Measurements from ENCODE around the gene RHOG.
A peak's percentile ranks its signal among the peaks of the same experiment; 100 is the strongest.
"Not testable (repeated sequence)": the region's sequence is repeated elsewhere in the genome, so short reads cannot be mapped to it uniquely, and the experiment has no call there.

The RHOG gene

GRCh38 chr11:3814832-3815231, 25.9 kb downstream of the RHOG start:
- not testable (repeated sequence) for H3K4me1 Mint-ChIP-seq; H3K9me3 Mint-ChIP-seq; H3K4me3 Mint-ChIP-seq; ATAC-seq; H3K27ac Mint-ChIP-seq; DNase-seq (ENCODE audit: low spot score in 2 of 2)
- peaks cover 13% of the 10 kb centered on the region for H3K36me3 Mint-ChIP-seq

- DNase-seq (ENCODE audit: low spot score in 2 of 2) (no peak), ATAC-seq (no peak)
- Mint-ChIP-seq H3K4me1 (peaks cover 27% of the 10 kb centered on the region), H3K27ac (no peak overlapping the region), H3K4me3 (no peak overlapping the region), H3K9me3 (no peaks in the 10 kb centered on the region), H3K36me3 (no peaks in the 10 kb centered on the region)
These were observed 29.8 kb downstream of the RHOG start for GRCh38 chr11:3810951-3811350.

DNA sequence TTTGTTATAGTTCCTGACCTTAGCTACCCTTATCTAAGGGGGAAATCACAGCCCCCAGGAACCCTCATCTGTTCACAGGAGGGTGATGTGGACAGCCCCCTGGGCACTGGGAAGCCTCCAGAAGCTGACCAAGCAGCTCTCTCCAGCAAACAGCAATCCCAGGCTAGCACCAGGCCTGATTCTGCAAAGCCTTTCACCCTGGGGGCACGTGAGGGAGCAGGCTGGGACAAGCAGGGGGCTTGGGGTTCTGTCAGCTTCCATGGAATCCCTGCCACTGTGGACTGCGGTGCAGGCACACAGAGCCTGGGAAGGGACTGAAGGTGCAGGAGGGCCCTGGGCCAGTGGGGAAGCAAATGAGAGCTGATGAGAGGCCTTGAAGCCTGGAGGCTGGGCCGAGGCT, 30.3 kb downstream of the RHOG start:
- Mint-ChIP-seq H3K9me3 (no peaks in the 10 kb centered on the region), H3K27ac (no peak overlapping the region), H3K4me3 (no peak overlapping the region), H3K4me1 (peaks cover 27% of the 10 kb centered on the region), H3K36me3 (no peaks in the 10 kb centered on the region)
- DNase-seq (ENCODE audit: low spot score in 2 of 2) (no peak), ATAC-seq (no peak)

DNA sequence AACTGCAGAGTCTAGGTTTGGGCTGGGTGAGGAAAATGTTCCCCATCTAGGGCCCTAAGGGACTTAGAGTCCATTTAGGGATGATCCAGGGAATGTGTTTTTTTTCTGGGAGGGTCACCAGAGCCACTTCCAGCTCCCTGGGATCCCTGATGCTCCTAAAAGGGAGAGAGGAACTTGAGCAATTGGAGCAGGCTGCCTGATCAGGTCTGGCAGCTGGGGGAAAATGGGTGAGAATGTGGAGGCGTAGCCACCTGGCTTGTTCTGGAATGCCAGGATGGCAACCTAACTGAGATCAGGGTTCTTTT, 31.2 kb downstream of the RHOG start:
- no peaks in the 10 kb centered on the region for H3K36me3 Mint-ChIP-seq
- peak overlapping the region; percentile 93 for H3K27ac Mint-ChIP-seq
- peaks cover 27% of the 10 kb centered on the region for H3K4me1 Mint-ChIP-seq
- H3K4me3 Mint-ChIP-seq, result no peak overlapping the region
- H3K9me3 Mint-ChIP-seq, result no peaks in the 10 kb centered on the region
- DNase-seq (ENCODE audit: low spot score in 2 of 2), result no peak
- no peak for ATAC-seq

GRCh38 chr11:3808861-3809623, 31.7 kb downstream of the RHOG start:
- Mint-ChIP-seq H3K4me1 (peaks cover 30% of the 10 kb centered on the region), H3K36me3 (no peaks in the 10 kb centered on the region), H3K27ac (peak overlapping the region; percentile 93), H3K9me3 (no peaks in the 10 kb centered on the region), H3K4me3 (peak overlapping the region; percentile 95)
- peak in 1 of 2 donors; percentile 63 for DNase-seq (ENCODE audit: low spot score in 2 of 2)
- ATAC-seq, result peak; percentile 77

- peak within 1 kb of the TSS; percentile 95 for H3K4me3 Mint-ChIP-seq
- H3K9me3 Mint-ChIP-seq, result no peaks in the 10 kb centered on the region
- no peaks in the 10 kb centered on the region for H3K36me3 Mint-ChIP-seq
- ATAC-seq (peak; percentile 75), DNase-seq (ENCODE audit: low spot score in 2 of 2) (peak; percentile 46 to 80)
- peak within 1 kb of the TSS; percentile 93 for H3K27ac Mint-ChIP-seq
- H3K4me1 Mint-ChIP-seq, result peaks cover 33% of the 10 kb centered on the region
These were observed 32.6 kb downstream of the RHOG start, which contains the start of gene PGAP2 for GRCh38 chr11:3807909-3808860. Gene PGAP2 (plus strand): TSS chr11:3808560. CDS start chr11:3811260, 2,700 bp downstream.

DNA sequence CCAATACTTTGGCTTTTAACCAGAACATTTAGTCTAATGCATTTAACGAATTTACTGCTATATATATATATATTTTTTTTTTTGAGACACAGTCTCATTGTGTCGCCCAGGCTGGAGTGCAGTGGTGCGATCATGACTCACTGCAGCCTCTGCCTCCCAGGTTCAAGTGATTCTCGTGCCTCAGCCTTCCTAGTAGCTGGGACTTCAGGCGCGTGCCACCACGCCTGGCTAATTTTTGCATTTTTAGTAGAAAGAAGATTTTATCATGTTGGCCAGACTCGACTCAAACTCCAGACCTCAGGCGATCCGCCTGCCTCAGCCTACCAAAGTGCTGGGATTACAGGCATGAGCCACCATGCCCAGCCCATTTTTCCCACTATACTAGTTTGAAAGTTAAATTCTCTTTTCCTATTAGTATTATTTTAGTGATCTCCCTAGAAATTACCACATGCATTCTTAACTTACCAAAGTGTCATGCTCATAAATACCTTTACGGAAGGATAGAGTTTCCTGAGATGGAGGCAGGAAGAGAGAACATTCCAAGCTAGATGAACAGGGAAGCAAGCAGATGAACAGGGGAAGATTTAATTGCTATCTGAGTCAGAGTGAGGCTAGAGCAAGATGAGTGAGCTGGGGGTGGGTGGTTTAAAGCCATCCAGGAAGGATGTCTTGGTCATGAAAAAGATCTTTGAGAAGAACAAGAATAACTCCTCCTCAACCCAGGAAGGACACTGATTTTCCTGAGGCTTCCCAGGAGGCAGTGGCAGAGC, 36.8 kb downstream of the RHOG start:
- ATAC-seq, result no peak
- no peak for DNase-seq (ENCODE audit: low spot score in 2 of 2)
- no peak overlapping the region for H3K4me3 Mint-ChIP-seq
- peaks cover 18% of the 10 kb centered on the region for H3K4me1 Mint-ChIP-seq
- H3K9me3 Mint-ChIP-seq, result no peaks in the 10 kb centered on the region
- H3K27ac Mint-ChIP-seq, result peak overlapping the region; percentile 5
- H3K36me3 Mint-ChIP-seq, result no peaks in the 10 kb centered on the region

DNA sequence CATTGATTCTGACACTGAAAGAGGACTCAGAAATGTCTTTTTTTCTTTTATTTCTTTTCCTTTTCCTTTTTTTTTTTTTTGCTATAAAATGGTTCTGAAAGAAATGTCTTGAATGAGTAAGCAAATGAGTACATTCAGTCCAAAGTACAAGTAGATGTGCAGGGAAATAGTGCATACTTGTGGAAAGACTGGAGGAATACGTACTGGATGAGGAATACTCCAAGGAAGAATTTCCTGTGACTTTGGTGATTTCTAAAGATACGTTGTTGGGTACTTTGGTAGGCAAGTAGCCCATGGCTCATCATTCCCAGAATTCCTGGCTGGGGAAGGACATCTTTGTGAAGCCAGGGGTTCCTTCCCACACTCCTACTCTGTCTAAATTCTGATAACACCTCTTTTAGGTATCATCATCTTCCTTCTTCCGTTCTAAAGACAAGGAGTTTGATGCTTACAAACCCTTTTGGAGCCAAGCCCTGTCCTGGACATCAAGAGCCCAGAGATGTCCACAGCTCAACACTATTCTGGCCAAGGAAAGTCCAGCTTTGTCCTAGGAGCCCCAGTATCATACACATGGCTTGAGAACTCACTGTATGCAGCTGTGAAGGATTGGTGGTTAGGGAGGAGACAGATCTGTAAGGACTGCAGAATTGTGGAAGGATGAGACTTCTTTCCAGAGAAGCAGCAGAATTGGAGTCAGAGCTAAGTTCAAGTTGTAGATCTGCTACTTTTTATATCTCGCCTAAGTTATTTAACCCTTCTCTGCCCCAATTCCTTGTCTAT, 38.6 kb downstream of the RHOG start:
- Mint-ChIP-seq H3K4me1 (peaks cover 12% of the 10 kb centered on the region), H3K4me3 (no peak overlapping the region), H3K36me3 (peaks cover 10% of the 10 kb centered on the region), H3K9me3 (no peaks in the 10 kb centered on the region), H3K27ac (no peak overlapping the region)
- ATAC-seq (no peak), DNase-seq (ENCODE audit: low spot score in 2 of 2) (no peak)

DNA sequence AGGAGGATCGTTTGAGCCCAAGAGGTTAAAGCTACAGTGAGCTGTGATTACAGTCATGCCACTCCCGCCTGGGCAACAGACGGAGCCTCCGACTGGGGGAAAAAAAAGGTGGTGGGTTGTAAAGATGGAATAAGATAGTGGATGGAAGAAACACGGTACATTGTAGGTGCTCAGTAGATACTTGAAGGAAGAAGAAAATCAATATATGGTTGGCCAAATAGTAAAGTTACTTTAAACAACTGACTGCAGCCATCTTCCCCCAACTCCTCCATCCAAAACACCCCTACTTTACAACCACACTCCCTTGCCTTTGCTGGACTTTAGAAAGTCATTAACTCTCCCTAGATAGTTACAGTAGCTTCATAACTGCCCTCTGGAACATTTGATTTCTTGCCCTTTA, 40.9 kb downstream of the RHOG start:
- no peak overlapping the region for H3K4me3 Mint-ChIP-seq
- DNase-seq (ENCODE audit: low spot score in 2 of 2) (no peak), ATAC-seq (no peak)
- peaks cover 31% of the 10 kb centered on the region for H3K4me1 Mint-ChIP-seq
- no peak overlapping the region for H3K27ac Mint-ChIP-seq
- H3K36me3 Mint-ChIP-seq, result peaks cover 26% of the 10 kb centered on the region
- no peaks in the 10 kb centered on the region for H3K9me3 Mint-ChIP-seq

GRCh38 chr11:3799143-3799542, 41.6 kb downstream of the RHOG start:
- peaks cover 34% of the 10 kb centered on the region for H3K36me3 Mint-ChIP-seq
- H3K9me3 Mint-ChIP-seq, result no peaks in the 10 kb centered on the region
- peak overlapping the region; percentile 90 for H3K4me3 Mint-ChIP-seq
- ATAC-seq (no peak), DNase-seq (ENCODE audit: low spot score in 2 of 2) (no peak)
- peak overlapping the region; percentile 97 for H3K27ac Mint-ChIP-seq
- peaks cover 37% of the 10 kb centered on the region for H3K4me1 Mint-ChIP-seq

DNA sequence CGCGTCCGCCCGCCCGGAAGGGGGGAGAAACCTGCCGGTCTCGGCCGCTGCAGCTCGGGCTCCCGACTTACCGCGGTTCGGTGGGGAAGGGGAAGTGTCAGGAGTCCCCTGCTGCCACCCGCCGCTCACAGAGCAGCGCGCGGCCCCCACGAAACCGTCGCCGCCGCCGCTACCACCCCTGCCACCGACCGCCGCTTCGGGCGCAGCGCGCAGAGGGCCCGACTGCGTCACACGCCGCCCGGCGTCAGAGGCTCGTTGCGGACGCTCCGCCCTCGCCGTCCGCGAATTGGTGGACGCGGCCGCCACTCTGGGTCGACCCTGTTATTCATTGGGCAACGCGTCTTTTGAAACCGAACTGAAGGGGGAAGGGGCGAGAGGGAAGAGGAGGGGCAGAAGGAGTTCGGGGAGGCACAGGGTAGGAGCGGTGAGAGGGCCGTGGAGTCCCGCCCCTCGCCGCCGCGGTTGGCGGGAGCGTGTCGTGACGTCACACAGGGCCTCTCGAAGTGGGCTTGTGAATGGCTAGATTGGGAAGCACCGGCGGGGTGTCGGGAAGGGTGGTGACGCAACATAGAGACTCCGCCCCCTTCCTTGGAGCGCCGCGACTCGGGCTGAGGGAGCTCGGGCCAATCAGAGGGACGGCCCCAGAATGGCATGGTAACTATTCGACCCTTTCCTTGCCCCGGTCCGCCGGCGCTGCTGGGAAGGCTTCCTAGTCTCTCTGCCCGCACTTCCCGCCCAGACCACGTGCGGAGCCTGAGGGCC, 43.2 kb downstream of the RHOG start, which contains the start of gene NUP98:
NUP98 (minus strand) TSS at position 226 of the 762 bp plus-strand sequence. CDS start 15,437 bp downstream, outside the sequence.
- Mint-ChIP-seq H3K4me1 (peaks cover 41% of the 10 kb centered on the region), H3K9me3 (no peaks in the 10 kb centered on the region), H3K4me3 (peak within 1 kb of the TSS; percentile 90), H3K27ac (peak within 1 kb of the TSS; percentile 97), H3K36me3 (peaks cover 50% of the 10 kb centered on the region)
- ATAC-seq, result peak; percentile 97
- peak; percentile 98 to 99 for DNase-seq (ENCODE audit: low spot score in 2 of 2)

- H3K27ac Mint-ChIP-seq, result peak overlapping the region; percentile 97
- ATAC-seq, result peak; percentile 60
- H3K4me1 Mint-ChIP-seq, result peaks cover 44% of the 10 kb centered on the region
These were observed 43.9 kb downstream of the RHOG start for GRCh38 chr11:3796801-3797328.

DNA sequence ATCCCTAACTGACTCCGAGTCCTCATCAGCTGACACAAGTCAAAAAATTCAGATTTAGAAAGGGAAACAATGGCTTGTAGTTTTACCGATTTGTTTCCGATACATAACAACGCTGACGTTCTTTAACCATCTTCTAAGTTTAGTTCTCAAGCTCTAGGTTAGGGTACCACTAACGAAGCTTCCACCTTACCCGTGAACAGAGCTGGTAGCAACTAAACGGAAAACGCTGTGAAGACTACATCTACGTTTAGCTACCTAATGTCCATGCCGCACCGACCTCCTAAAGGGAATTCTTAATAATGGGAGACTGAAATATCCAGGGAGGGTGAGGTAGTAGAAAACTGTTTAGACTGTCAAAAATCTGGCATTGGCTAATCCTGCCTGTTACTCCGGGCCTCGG, 44.4 kb downstream of the RHOG start:
- Mint-ChIP-seq H3K36me3 (peaks cover 62% of the 10 kb centered on the region), H3K9me3 (no peaks in the 10 kb centered on the region), H3K27ac (peak overlapping the region; percentile 97), H3K4me3 (peak overlapping the region; percentile 90), H3K4me1 (peaks cover 44% of the 10 kb centered on the region)
- DNase-seq (ENCODE audit: low spot score in 2 of 2), result no peak
- no peak for ATAC-seq

More at GRCh38 chr11:3796801-3797328, 43.9 kb downstream of the RHOG start:
- peaks cover 56% of the 10 kb centered on the region for H3K36me3 Mint-ChIP-seq
- H3K9me3 Mint-ChIP-seq, result no peaks in the 10 kb centered on the region
- peak overlapping the region; percentile 90 for H3K4me3 Mint-ChIP-seq
- no peak for DNase-seq (ENCODE audit: low spot score in 2 of 2)

- Mint-ChIP-seq H3K9me3 (no peaks in the 10 kb centered on the region), H3K27ac (peak overlapping the region; percentile 97), H3K36me3 (peaks cover 65% of the 10 kb centered on the region), H3K4me1 (peaks cover 44% of the 10 kb centered on the region), H3K4me3 (peak overlapping the region; percentile 90)
- no peak for DNase-seq (ENCODE audit: low spot score in 2 of 2)
- ATAC-seq, result no peak
These were observed 44.8 kb downstream of the RHOG start for GRCh38 chr11:3796002-3796311.

All from stimulated activated effector memory CD8-positive, alpha-beta T cell treated with anti-CD3 and anti-CD28 coated beads, Interleukin-12 subunit alpha, Interleukin-12 subunit beta, amount 100 ng/mL, for 72 hours (primary cell).